ENCODE measurements around the gene MUC5B. TPM values are rescaled to one million over a fixed set of nuclear protein-coding genes. Genes with fewer than 3 reads are reported as not detected.
A peak's percentile ranks its signal among the peaks of the same experiment; 100 is the strongest.

MUC5B gene
- total RNA-seq, 1 donor from 2014 or later, result not detected

DNA sequence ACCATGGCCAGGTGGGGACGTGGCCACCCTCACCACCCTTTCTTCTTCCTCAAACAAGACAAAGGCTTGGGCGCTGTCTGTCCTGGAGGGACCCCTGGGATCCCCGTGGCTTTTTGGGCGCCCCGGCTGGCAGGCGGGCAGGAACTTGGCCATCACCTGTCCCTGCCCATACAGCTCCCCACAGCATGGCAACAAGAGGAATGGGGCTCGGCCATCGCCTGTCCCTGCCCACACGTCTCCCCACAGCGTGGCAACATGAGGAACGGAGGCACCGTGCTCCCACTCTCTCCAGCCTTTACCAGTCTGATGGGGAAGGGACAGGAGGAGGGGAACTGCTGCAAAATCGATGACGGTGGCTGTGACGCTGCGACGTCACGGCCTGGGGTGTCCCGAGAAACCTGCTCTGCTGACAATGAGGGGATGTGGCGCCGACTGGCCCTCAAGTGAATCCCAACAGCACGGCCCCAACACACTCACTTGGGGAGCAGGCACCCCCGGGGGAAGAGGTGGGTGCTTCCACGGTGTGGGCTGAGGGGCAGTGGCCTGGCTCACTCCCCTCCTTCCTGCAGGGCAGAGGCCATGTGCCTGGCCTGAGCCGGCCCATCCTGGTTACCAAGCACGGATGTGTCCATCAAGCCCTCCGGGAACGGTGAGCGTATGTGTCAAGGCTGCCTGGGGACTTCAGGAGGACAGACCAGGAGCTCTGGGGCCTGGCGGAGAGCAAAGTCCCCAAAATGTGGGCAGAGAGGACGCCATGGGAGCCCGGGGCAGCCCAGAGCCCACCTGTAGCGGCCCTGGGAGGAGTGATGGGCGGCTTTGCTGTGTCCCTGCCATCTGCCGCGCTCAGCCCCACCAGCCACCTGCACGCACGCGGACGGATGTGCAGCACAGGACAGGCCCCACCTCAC lies 56.2 kb downstream of the MUC5B start:
- no peak overlapping the region for H3K4me3 ChIP-seq
- no peaks in the 10 kb centered on the region for H3K27me3 ChIP-seq (ENCODE audit: low read depth)
- H3K27ac ChIP-seq (replicated peaks), result no peak overlapping the region
- peaks cover 32% of the 10 kb centered on the region for H3K4me1 ChIP-seq
- TF ChIP-seq, protein P1, sequence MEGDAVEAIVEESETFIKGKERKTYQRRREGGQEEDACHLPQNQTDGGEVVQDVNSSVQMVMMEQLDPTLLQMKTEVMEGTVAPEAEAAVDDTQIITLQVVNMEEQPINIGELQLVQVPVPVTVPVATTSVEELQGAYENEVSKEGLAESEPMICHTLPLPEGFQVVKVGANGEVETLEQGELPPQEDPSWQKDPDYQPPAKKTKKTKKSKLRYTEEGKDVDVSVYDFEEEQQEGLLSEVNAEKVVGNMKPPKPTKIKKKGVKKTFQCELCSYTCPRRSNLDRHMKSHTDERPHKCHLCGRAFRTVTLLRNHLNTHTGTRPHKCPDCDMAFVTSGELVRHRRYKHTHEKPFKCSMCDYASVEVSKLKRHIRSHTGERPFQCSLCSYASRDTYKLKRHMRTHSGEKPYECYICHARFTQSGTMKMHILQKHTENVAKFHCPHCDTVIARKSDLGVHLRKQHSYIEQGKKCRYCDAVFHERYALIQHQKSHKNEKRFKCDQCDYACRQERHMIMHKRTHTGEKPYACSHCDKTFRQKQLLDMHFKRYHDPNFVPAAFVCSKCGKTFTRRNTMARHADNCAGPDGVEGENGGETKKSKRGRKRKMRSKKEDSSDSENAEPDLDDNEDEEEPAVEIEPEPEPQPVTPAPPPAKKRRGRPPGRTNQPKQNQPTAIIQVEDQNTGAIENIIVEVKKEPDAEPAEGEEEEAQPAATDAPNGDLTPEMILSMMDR (IDR thresholded peaks at IDR 0.05; ENCODE audit: borderline replicate concordance), result no peak
- DNase-seq, result no peak
- intact Hi-C loops (cut with micrococcal nuclease), result no loop called here
- H3K36me3 ChIP-seq, result peaks cover 75% of the 10 kb centered on the region
- no peaks in the 10 kb centered on the region for H3K9me3 ChIP-seq (replicated peaks)

DNA sequence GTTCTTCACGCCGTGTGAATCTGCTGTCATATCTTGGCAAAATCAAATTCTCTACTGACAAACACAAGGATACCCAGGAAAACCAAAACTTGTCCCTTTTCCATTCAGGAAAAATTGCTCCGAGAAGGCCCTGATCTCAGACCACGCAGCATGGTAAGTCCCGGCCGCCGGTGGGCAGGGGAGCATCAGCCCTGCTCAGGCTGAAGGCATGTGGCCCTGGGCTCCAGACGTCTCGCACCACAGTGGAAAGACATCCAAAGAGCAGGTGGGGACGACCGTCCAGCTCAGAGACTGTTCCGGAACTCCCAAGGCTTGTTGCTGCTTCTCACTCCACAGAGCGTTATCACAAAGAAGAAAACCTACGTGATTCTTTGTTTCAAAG lies 56.8 kb downstream of the MUC5B start:
- peaks cover 79% of the 10 kb centered on the region for H3K36me3 ChIP-seq
- peaks cover 32% of the 10 kb centered on the region for H3K4me1 ChIP-seq
- no peaks in the 10 kb centered on the region for H3K27me3 ChIP-seq (ENCODE audit: low read depth)
- intact Hi-C loops (cut with micrococcal nuclease), result no loop called here
- DNase-seq, result no peak
- H3K4me3 ChIP-seq, result no peak overlapping the region
- H3K27ac ChIP-seq (replicated peaks), result no peak overlapping the region
- TF ChIP-seq, protein P1 (IDR thresholded peaks at IDR 0.05; ENCODE audit: borderline replicate concordance), result no peak
- no peaks in the 10 kb centered on the region for H3K9me3 ChIP-seq (replicated peaks)

DNA sequence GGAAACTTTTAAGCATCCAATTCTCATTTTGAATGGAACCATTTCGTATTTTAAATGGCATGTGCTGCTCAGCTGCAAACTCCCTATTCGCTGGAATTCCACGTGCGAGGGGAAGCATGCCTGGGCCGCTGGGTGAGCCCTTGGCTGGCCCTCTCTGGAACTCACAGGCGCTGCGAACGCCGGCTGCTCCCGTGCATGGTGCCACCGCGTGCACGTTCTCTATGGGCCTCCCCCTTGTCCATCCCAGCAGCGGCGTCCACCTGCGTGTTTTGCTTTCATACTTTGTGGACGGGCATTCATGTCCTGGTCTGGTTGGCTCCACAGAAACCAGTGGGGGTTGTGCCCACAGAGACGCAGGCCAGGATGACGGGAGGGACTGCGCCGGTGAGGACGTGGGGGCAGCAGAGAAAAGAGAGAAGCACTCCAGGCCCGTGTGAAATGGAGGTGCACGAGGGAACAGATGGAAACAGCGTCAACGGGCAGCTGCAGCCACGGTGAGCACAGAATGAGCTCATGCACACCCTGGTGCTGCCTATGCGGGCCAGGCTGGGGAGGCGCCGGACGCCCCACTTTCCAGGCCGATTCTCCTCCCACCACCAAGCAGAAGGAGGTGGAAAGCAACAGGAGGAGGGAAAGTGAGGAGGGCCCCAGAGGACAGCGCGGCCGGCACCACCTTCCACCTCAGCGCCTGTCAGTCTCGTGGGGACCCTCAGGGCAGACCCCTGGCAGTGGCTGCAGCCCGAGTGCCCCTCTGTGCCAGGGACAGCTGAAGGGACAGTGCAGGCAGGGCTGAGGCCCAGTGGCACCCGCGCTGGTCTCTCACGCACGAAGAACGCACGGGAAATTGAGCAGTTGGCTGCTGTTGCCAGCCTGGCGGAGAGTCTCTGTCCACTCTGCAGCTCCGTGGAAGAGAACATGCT lies 57.5 kb downstream of the MUC5B start:
- TF ChIP-seq, protein P1 (IDR thresholded peaks at IDR 0.05; ENCODE audit: borderline replicate concordance), result no peak
- DNase-seq, result no peak
- no peaks in the 10 kb centered on the region for H3K9me3 ChIP-seq (replicated peaks)
- H3K27me3 ChIP-seq (ENCODE audit: low read depth), result no peaks in the 10 kb centered on the region
- H3K27ac ChIP-seq (replicated peaks), result no peak overlapping the region
- H3K36me3 ChIP-seq, result peaks cover 80% of the 10 kb centered on the region
- H3K4me3 ChIP-seq, result no peak overlapping the region
- intact Hi-C loops (cut with micrococcal nuclease), result no loop called here
- peaks cover 26% of the 10 kb centered on the region for H3K4me1 ChIP-seq

DNA sequence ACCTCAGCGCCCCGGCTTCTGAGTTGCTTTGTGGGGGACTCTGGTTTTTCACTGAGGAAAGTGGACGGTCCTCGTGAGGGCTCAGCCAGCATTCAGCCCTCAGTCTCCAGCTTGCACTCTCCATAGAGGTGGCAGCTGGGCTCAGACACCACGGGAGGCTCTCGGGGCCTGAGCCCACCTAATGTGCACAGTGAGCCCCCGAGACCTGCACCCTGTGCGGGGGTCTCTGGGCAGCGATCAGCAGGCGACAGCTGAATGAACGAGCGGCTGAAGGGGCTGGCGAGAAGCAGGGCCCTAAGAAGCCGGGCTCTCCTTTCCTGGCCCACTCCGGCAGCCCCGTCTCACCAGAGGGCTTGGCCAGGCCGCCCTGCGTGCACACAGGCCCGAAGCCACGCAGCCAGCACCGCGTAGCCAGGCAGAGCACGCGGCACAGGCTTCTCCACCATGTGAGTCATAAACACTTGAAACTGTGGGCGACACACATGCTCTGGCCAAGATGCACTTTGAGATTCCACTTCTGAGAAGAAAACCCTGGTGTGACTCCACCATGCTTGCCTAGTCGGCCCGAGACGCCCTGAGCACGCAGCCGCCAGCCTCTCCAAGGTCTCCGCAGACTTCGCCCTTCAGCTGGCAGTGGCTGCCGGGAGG lies 58.6 kb downstream of the MUC5B start:
- TF ChIP-seq, protein P1 (IDR thresholded peaks at IDR 0.05; ENCODE audit: borderline replicate concordance), result no peak

DNA sequence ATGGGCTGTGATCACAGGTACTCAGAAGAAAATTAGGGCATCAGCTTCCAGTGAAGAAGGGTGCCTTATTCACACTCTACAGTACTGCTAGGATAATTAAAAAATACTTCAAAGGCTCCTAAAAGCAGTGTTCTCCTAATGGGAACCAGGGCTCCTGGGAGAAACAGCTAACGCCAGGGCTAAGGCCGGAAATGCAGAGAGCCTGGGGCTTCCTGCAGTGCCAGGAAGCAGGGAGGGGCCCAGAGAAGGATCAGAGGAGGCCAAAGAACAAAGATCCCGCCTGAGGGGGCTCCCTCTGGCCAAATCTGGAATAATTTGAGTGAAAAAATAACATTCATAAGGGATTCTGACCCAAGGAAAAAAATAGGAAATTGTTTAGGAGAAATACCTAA lies 59.1 kb downstream of the MUC5B start:
- no peaks in the 10 kb centered on the region for H3K27me3 ChIP-seq (ENCODE audit: low read depth)
- no peaks in the 10 kb centered on the region for H3K9me3 ChIP-seq (replicated peaks)
- H3K4me1 ChIP-seq, result peaks cover 11% of the 10 kb centered on the region
- no peak overlapping the region for H3K4me3 ChIP-seq
- H3K36me3 ChIP-seq, result peaks cover 83% of the 10 kb centered on the region
- DNase-seq, result no peak
- TF ChIP-seq, protein P1 (IDR thresholded peaks at IDR 0.05; ENCODE audit: borderline replicate concordance), result no peak
- H3K27ac ChIP-seq (replicated peaks), result peak overlapping the region; percentile 60
- intact Hi-C loops (cut with micrococcal nuclease), result no loop called here

More for the DNA sequence above, 58.6 kb downstream of the MUC5B start:
- no peaks in the 10 kb centered on the region for H3K9me3 ChIP-seq (replicated peaks)
- no peaks in the 10 kb centered on the region for H3K27me3 ChIP-seq (ENCODE audit: low read depth)
- intact Hi-C loops (cut with micrococcal nuclease), result no loop called here
- peaks cover 83% of the 10 kb centered on the region for H3K36me3 ChIP-seq
- H3K27ac ChIP-seq (replicated peaks), result peak overlapping the region; percentile 60
- no peak for DNase-seq
- no peak overlapping the region for H3K4me3 ChIP-seq
- H3K4me1 ChIP-seq, result peaks cover 16% of the 10 kb centered on the region
